Bronchial epithelial cell (primary cell): ENCODE data around the gene UVRAG. TPM values are rescaled to one million over a fixed set of nuclear protein-coding genes. Genes with fewer than 3 reads are reported as not detected.
A peak's percentile ranks its signal among the peaks of the same experiment; 100 is the strongest.

Experiments
- DNase-seq: peaks from one replicate; pipeline ENCODE4 v3.0.0-alpha.2; 2010; ENCODE audit warnings: low read depth
- FAIRE-seq: peaks from 2 replicates; lab custom pipeline; 2011; peaks lifted over from hg19 to GRCh38; lab: Jason Lieb, UNC
- H3K27me3 ChIP-seq: 2 replicates; pipeline ENCODE4 v1.5.1; 2011; ENCODE audit warnings: low read length; ENCODE audit not compliant: control insufficient read depth, insufficient read depth
- H3K36me3 ChIP-seq: 2 replicates; pipeline ENCODE4 v1.5.1; 2011; ENCODE audit warnings: low read length; ENCODE audit not compliant: control insufficient read depth, insufficient read depth
- H3K4me3 ChIP-seq: 2 replicates; pipeline ENCODE4 v1.5.1; 2011; ENCODE audit warnings: mild to moderate bottlenecking, low read depth, low read length, control low read depth
- CTCF ChIP-seq: IDR thresholded peaks from 2 replicates; pipeline ENCODE4 v1.5.1; 2011; ENCODE audit warnings: mild to moderate bottlenecking, moderate library complexity, low read length, control low read depth, inconsistent platforms; ENCODE audit not compliant: insufficient read depth, severe bottlenecking
- total RNA-seq: library from RNA; depleted of rRNA; stranded (reverse); fragments of >200 nt; gene quantifications from 2 replicates; pipeline ENCODE4 v1.2.1, GENCODE V29; 2014

The UVRAG gene
- total RNA-seq, result 11.1 and 11.6 TPM in 2 replicates

GRCh38 chr11:75814677-75815344 lies at the start of gene UVRAG:
UVRAG (plus strand) TSS chr11:75815210; CDS start chr11:75815408, 198 bp downstream.
- no peaks in the 10 kb centered on the region for H3K36me3 ChIP-seq
- FAIRE-seq, result no peak
- no peaks in the 10 kb centered on the region for H3K27me3 ChIP-seq
- peak; percentile 98 for DNase-seq
- H3K4me3 ChIP-seq, result peak within 1 kb of the TSS; percentile 79
- TF ChIP-seq CTCF, result no peak

GRCh38 chr11:75766443-75767227 lies 48.4 kb upstream of the UVRAG start:
- no peak for DNase-seq
- no peak for FAIRE-seq
- no peak for TF ChIP-seq CTCF
- H3K4me3 ChIP-seq, result no peak overlapping the region
- H3K27me3 ChIP-seq, result no peaks in the 10 kb centered on the region
- no peaks in the 10 kb centered on the region for H3K36me3 ChIP-seq

GRCh38 chr11:75767228-75767572 lies 47.8 kb upstream of the UVRAG start:
- no peak for FAIRE-seq
- Histone ChIP-seq H3K4me3 (no peak overlapping the region), H3K27me3 (no peaks in the 10 kb centered on the region), H3K36me3 (no peaks in the 10 kb centered on the region)
- TF ChIP-seq CTCF, result no peak
- no peak for DNase-seq

GRCh38 chr11:75767793-75768111 lies 47.3 kb upstream of the UVRAG start:
- DNase-seq (no peak), FAIRE-seq (no peak)
- Histone ChIP-seq H3K27me3 (no peaks in the 10 kb centered on the region), H3K4me3 (no peak overlapping the region), H3K36me3 (no peaks in the 10 kb centered on the region)
- no peak for TF ChIP-seq CTCF

GRCh38 chr11:75768112-75768908 lies 46.7 kb upstream of the UVRAG start, which contains the start of gene DGAT2:
DGAT2 (plus strand) TSS chr11:75768778; CDS start chr11:75768992, 214 bp downstream.
- peak; percentile 35 for DNase-seq
- Histone ChIP-seq H3K4me3 (peak within 1 kb of the TSS; percentile 54), H3K27me3 (no peaks in the 10 kb centered on the region), H3K36me3 (no peaks in the 10 kb centered on the region)
- peak; percentile 19 for TF ChIP-seq CTCF
- no peak for FAIRE-seq
